HCT116 (cell line): ENCODE results near the gene CEP170B. TPM values are rescaled to one million over a fixed set of nuclear protein-coding genes. Genes with fewer than 3 reads are reported as not detected.

Experiments
- EGR1 ChIP-seq: IDR thresholded peaks from 2 replicates; pipeline ENCODE4 v1.6.1; 2012; ENCODE audit warnings: low read depth
- ELF1 ChIP-seq: IDR thresholded peaks from 2 replicates; pipeline ENCODE4 v1.6.1; 2012; ENCODE audit warnings: low read depth, borderline replicate concordance
- EZH2 ChIP-seq: fragments of 200-600 bp; sonication (generic); IDR thresholded peaks from 2 replicates; pipeline ENCODE4 v1.6.1; 2017; ENCODE audit warnings: antibody characterized with exemption, mixed run types
- EZH2phosphoT487 ChIP-seq: fragments of 200-600 bp; IDR thresholded peaks from 2 replicates; pipeline ENCODE4 v1.6.1; 2018; ENCODE audit warnings: antibody characterized with exemption, borderline replicate concordance
- FOSL1 ChIP-seq: IDR thresholded peaks from 2 replicates; pipeline ENCODE4 v1.6.1; 2012; ENCODE audit warnings: low read depth
- JUND ChIP-seq: IDR thresholded peaks from 2 replicates; pipeline ENCODE4 v1.6.1; 2012
- SRF ChIP-seq: IDR thresholded peaks from 2 replicates; pipeline ENCODE4 v1.6.1; 2012; ENCODE audit warnings: low read depth
- YY1 ChIP-seq: IDR thresholded peaks from 2 replicates; pipeline ENCODE4 v1.6.1; 2011; ENCODE audit warnings: low read length, low read depth, moderate library complexity, mild to moderate bottlenecking; ENCODE audit not compliant: insufficient replicate concordance; ENCODE audit errors: extremely low read depth
- ZNF274 ChIP-seq: fragments of 200-500 bp; sonication (Bioruptor generic); IDR thresholded peaks from 2 replicates; pipeline ENCODE4 v1.6.1; 2014; ENCODE audit warnings: mild to moderate bottlenecking, low read depth, low read length, inconsistent platforms
- total RNA-seq: library from RNA; stranded (reverse); gene quantifications from one replicate; pipeline ENCODE4 v1.2.1, GENCODE V29; 2021; ENCODE audit not compliant: unreplicated experiment
- TF ChIP-seq, protein P1 (sequence below): IDR thresholded peaks from 2 replicates; pipeline ENCODE4 v1.6.1; 2012; ENCODE audit warnings: low read depth
- TF ChIP-seq, protein P2 (sequence below): IDR thresholded peaks from 2 replicates; pipeline ENCODE4 v1.6.1; 2012

The CEP170B gene
- total RNA-seq, 1 experiment from 2014 or later: 45.9 TPM

- TF ChIP-seq, protein P1, sequence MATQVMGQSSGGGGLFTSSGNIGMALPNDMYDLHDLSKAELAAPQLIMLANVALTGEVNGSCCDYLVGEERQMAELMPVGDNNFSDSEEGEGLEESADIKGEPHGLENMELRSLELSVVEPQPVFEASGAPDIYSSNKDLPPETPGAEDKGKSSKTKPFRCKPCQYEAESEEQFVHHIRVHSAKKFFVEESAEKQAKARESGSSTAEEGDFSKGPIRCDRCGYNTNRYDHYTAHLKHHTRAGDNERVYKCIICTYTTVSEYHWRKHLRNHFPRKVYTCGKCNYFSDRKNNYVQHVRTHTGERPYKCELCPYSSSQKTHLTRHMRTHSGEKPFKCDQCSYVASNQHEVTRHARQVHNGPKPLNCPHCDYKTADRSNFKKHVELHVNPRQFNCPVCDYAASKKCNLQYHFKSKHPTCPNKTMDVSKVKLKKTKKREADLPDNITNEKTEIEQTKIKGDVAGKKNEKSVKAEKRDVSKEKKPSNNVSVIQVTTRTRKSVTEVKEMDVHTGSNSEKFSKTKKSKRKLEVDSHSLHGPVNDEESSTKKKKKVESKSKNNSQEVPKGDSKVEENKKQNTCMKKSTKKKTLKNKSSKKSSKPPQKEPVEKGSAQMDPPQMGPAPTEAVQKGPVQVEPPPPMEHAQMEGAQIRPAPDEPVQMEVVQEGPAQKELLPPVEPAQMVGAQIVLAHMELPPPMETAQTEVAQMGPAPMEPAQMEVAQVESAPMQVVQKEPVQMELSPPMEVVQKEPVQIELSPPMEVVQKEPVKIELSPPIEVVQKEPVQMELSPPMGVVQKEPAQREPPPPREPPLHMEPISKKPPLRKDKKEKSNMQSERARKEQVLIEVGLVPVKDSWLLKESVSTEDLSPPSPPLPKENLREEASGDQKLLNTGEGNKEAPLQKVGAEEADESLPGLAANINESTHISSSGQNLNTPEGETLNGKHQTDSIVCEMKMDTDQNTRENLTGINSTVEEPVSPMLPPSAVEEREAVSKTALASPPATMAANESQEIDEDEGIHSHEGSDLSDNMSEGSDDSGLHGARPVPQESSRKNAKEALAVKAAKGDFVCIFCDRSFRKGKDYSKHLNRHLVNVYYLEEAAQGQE: no peak
- TF ChIP-seq YY1 (no peak), ELF1 (no peak), ZNF274 (no peak), FOSL1 (no peak), JUND (no peak), EZH2phosphoT487 (no peak), EZH2 (no peak), SRF (no peak), EGR1 (no peak)
- TF ChIP-seq, protein P2, sequence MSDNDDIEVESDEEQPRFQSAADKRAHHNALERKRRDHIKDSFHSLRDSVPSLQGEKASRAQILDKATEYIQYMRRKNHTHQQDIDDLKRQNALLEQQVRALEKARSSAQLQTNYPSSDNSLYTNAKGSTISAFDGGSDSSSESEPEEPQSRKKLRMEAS: no peak
- TF ChIP-seq, all 23 proteins: peak for 0
These were observed 43.0 kb upstream of the CEP170B start (continued) for GRCh38 chr14:104821971-104822608.
